ENCODE measurements around the gene MED25. TPM values are rescaled to one million over a fixed set of nuclear protein-coding genes. Genes with fewer than 3 reads are reported as not detected.

Gene MED25
- total and polyA plus RNA-seq, 9 of the 15 experiments (the other 6 are each of a cell fraction or from before 2014, with no cell fraction given), result 4.1 to 93.9 (median 19.3) TPM

DNA sequence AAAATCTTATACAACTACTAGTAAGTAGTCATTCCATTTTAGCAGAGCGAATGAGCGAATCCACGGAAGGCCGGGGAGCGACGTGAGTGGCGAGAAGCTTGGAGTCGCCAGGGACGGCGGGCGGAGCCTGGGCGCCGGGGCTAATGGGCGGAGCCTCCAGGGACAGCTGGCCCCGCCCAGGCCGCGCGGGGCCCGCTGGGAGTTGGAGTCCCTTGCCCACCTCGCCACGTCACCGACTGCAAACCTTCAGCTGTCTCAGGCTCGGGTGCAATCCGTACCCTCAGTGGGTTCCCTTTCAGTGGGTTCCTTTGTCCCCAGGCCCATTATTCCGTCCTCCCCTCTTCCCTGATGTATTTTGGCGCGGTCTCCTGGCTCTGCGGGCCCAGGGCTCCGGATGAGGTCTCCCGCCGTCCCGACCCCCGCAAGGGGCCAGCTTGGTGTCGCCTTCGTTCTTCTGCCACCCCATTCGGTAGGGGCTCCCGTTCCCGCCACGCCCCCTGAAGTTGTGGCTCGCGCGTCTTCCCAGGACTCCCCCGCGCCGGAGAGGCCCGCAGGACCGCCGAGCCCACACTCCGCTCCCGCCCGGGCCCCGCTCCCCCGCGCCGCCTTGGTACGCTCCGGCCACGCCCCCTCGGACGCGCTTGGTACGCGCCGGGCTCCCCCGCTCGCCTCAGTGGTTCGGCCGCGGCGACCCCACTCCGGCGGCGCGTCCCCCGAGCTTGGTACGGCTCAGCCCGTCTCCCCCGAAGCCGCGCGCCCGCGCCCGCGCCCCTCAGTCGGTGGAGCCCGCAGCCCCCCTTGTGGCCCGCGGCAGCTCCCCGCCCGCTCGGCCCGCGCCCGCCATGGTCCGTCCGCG is 32.6 kb downstream of the MED25 start, which contains the start of gene PTOV1 (continued):
- TF ChIP-seq HMBOX1 (IDR thresholded peaks at IDR 0.05) (no peak), TBP (optimal IDR thresholded peaks at IDR 0.05; ENCODE audit: low read depth, low read length) (peak; percentile 76), HMG20B (CRISPR knock-in tag; IDR thresholded peaks at IDR 0.05) (no peak), ZBED1 (IDR thresholded peaks at IDR 0.05) (no peak), ZNF232 (CRISPR knock-in tag; IDR thresholded peaks at IDR 0.05) (peak; percentile 76; the same call in 1 of the 2 replicates), BMI1 (IDR thresholded peaks at IDR 0.05; ENCODE audit: low read length) (no peak), CREB3L1 (IDR thresholded peaks at IDR 0.05; ENCODE audit: borderline replicate concordance, low read depth) (peak; percentile 100), PHTF2 (CRISPR knock-in tag; IDR thresholded peaks at IDR 0.05) (no peak), DNMT1 (IDR thresholded peaks at IDR 0.05) (no peak), ZNF217 (CRISPR knock-in tag; IDR thresholded peaks at IDR 0.05) (no peak), SP2 (IDR thresholded peaks at IDR 0.05; ENCODE audit: extremely low read depth, low read depth, low read length, poor library complexity, severe bottlenecking) (no peak), TRIM25 (IDR thresholded peaks at IDR 0.05; ENCODE audit: borderline replicate concordance) (no peak), CXXC5 (CRISPR knock-in tag; IDR thresholded peaks at IDR 0.05) (peak; percentile 89)
- TF ChIP-seq, protein P1, sequence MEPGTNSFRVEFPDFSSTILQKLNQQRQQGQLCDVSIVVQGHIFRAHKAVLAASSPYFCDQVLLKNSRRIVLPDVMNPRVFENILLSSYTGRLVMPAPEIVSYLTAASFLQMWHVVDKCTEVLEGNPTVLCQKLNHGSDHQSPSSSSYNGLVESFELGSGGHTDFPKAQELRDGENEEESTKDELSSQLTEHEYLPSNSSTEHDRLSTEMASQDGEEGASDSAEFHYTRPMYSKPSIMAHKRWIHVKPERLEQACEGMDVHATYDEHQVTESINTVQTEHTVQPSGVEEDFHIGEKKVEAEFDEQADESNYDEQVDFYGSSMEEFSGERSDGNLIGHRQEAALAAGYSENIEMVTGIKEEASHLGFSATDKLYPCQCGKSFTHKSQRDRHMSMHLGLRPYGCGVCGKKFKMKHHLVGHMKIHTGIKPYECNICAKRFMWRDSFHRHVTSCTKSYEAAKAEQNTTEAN (CRISPR knock-in tag; IDR thresholded peaks at IDR 0.05), result 0 out of 2 replicates have a peak, but pooled peaks have one; percentile 47

All from K562 (cell line).